ENCODE measurements around the gene INCENP. TPM values are rescaled to one million over a fixed set of nuclear protein-coding genes. Genes with fewer than 3 reads are reported as not detected.

INCENP gene
- polyA plus RNA-seq, 2 of the 4 experiments (the other 2 are of a cell fraction): 29.5 to 55.8 TPM

DNA sequence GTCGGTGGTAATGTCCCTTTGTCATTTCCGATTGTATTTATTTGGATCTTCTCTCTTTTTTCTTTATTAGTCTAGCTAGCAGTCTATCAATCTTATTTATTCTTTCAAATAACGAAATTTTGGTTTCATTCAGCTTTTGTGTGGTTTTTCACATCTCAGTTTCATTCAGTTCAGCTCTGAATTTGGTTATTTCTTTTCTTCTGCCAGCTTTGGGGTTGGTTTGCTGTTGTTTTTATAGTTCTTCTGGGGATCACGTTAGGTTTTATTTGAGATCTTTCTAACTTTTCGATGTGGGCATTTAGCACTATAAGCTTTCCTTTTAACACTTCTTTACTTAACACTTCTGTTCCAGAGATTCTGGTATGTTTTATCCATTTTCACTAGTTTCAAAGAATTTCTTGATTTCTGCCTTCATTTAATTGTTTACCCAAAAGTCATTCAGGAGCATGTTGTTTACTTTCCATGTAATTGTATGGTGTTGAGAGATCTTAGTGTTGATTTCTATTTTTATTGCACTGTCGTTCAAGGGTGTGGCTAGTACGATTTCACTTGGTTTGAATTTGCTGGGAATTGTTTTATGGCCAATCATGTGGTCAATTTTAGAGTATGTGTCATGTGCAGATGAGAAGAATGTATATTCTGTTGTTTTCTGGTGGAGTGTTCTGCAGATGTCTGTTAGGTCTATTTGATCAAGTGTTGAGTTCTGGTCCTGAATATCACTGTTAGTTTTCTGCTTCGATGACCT, 58.5 kb downstream of the INCENP start:
- ATAC-seq: no peak
- CTCF ChIA-PET: no interaction called here

GRCh38 chr11:62186195-62186594, 62.4 kb downstream of the INCENP start:
- DNase-seq (ENCODE audit: low read depth in 1 of 2, low spot score in 1 of 2) (no peak), FAIRE-seq (no peak), ATAC-seq (no peak)
- H3K4me2 ChIP-seq: no peak overlapping the region
- ChIA-PET CTCF (no interaction called here), POLR2A (no interaction called here)
- no peaks in the 10 kb centered on the region for H3K4me1 ChIP-seq
- H3K27ac ChIP-seq: no peak overlapping the region
- no peak overlapping the region for H3K4me3 ChIP-seq
- TF ChIP-seq, protein P1, sequence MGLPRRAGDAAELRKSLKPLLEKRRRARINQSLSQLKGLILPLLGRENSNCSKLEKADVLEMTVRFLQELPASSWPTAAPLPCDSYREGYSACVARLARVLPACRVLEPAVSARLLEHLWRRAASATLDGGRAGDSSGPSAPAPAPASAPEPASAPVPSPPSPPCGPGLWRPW (IDR thresholded peaks at IDR 0.05): no peak
- TF ChIP-seq POLR2A (IDR thresholded peaks at IDR 0.05; ENCODE audit: low read length): no peak
- TF ChIP-seq TFCP2L1 (CRISPR knock-in tag; IDR thresholded peaks at IDR 0.05): no peak
- no peak for TF ChIP-seq MAZ (IDR thresholded peaks at IDR 0.05; ENCODE audit: borderline replicate concordance, low read depth, low read length)
- WGBS (ENCODE audit: missing lambda C conversion rate): 10% methylated on average over 2 of the region's 2 CpGs
- H3K9me3 ChIP-seq: no peaks in the 10 kb centered on the region

More for the DNA sequence above, 58.5 kb downstream of the INCENP start:
- POLR2A ChIA-PET: no interaction called here
- DNase-seq (ENCODE audit: low read depth in 1 of 2, low spot score in 1 of 2) (no peak), FAIRE-seq (no peak)
- Histone ChIP-seq H3K9me3 (no peaks in the 10 kb centered on the region), H3K27ac (no peak overlapping the region), H3K4me1 (no peaks in the 10 kb centered on the region), H3K4me3 (no peak overlapping the region), H3K4me2 (no peak overlapping the region)
- 11% methylated on average over 8 of the region's 8 CpGs for WGBS (ENCODE audit: missing lambda C conversion rate)
- TF ChIP-seq CBX8 (IDR thresholded peaks at IDR 0.05): peak; percentile 75; the same call in 1 of the 2 replicates
- no peak for TF ChIP-seq HOXB5 (CRISPR knock-in tag; IDR thresholded peaks at IDR 0.05)
- no peak for TF ChIP-seq ESRRA (IDR thresholded peaks at IDR 0.05; ENCODE audit: borderline replicate concordance, low read length)
- TF ChIP-seq, protein P2, sequence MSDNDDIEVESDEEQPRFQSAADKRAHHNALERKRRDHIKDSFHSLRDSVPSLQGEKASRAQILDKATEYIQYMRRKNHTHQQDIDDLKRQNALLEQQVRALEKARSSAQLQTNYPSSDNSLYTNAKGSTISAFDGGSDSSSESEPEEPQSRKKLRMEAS (IDR thresholded peaks at IDR 0.05): no peak
- no peak for TF ChIP-seq CBX2 (IDR thresholded peaks at IDR 0.05; ENCODE audit: borderline replicate concordance, low read depth)
- 0 out of 2 replicates have a peak, but pooled peaks have one; percentile 17 for TF ChIP-seq PHF8 (IDR thresholded peaks at IDR 0.05; ENCODE audit: borderline replicate concordance, low read depth)
- no peak for TF ChIP-seq CTCF (IDR thresholded peaks at IDR 0.05)
- no peak for TF ChIP-seq ZNF302 (CRISPR knock-in tag; IDR thresholded peaks at IDR 0.05)
- TF ChIP-seq RNF2 (IDR thresholded peaks at IDR 0.05; ENCODE audit: borderline replicate concordance, low read depth): peak; percentile 77; the same call in 1 of the 2 replicates
- TF ChIP-seq, protein P3, sequence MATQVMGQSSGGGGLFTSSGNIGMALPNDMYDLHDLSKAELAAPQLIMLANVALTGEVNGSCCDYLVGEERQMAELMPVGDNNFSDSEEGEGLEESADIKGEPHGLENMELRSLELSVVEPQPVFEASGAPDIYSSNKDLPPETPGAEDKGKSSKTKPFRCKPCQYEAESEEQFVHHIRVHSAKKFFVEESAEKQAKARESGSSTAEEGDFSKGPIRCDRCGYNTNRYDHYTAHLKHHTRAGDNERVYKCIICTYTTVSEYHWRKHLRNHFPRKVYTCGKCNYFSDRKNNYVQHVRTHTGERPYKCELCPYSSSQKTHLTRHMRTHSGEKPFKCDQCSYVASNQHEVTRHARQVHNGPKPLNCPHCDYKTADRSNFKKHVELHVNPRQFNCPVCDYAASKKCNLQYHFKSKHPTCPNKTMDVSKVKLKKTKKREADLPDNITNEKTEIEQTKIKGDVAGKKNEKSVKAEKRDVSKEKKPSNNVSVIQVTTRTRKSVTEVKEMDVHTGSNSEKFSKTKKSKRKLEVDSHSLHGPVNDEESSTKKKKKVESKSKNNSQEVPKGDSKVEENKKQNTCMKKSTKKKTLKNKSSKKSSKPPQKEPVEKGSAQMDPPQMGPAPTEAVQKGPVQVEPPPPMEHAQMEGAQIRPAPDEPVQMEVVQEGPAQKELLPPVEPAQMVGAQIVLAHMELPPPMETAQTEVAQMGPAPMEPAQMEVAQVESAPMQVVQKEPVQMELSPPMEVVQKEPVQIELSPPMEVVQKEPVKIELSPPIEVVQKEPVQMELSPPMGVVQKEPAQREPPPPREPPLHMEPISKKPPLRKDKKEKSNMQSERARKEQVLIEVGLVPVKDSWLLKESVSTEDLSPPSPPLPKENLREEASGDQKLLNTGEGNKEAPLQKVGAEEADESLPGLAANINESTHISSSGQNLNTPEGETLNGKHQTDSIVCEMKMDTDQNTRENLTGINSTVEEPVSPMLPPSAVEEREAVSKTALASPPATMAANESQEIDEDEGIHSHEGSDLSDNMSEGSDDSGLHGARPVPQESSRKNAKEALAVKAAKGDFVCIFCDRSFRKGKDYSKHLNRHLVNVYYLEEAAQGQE (IDR thresholded peaks at IDR 0.05): no peak
- TF ChIP-seq BHLHE40 (IDR thresholded peaks at IDR 0.05; ENCODE audit: low read depth, low read length): no peak

DNA sequence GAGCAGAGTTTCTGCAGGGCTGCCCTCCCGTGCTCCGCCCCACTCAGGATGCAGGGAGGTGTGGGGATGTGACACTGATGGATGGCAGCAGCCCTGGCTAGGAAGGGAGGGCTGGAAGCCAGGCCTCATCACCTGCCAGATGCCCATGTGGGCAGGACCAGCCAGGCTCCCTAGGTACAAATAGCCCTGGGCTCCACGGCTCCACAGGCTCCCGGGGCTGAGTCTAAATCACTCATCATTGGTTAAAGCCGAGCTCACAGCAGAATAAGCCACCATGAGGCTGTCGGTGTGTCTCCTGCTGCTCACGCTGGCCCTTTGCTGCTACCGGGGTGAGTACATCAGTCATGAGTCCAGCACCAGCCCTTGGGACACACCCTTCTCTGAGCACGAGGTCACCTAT, 66.2 kb downstream of the INCENP start, which contains the start of gene SCGB1D1:
Gene SCGB1D1 (plus strand): TSS at position 206 of the 400 bp plus-strand sequence. CDS start 69 bp downstream, at position 275.
- H3K4me2 ChIP-seq: no peak within 1 kb of the TSS
- H3K4me3 ChIP-seq: no peak within 1 kb of the TSS
- no peaks in the 10 kb centered on the region for H3K4me1 ChIP-seq
- ChIA-PET POLR2A (no interaction called here), CTCF (interaction anchor here (0.6 to 2.2 kb wide), 5 partner anchors 13 to 493 kb away, joined by 3 to 8 read pairs (median 4); no protein-coding TSS in a partner anchor)
- no peaks in the 10 kb centered on the region for H3K9me3 ChIP-seq
- FAIRE-seq: no peak
- WGBS (ENCODE audit: missing lambda C conversion rate): 6% methylated on average over 9 of the region's 9 CpGs
- DNase-seq (ENCODE audit: low read depth in 1 of 2, low spot score in 1 of 2): no peak
- ATAC-seq: no peak
- H3K27ac ChIP-seq: no peak within 1 kb of the TSS
- TF ChIP-seq RARB (CRISPR knock-in tag; IDR thresholded peaks at IDR 0.05): no peak
- TF ChIP-seq NPAS2 (CRISPR knock-in tag; IDR thresholded peaks at IDR 0.05; ENCODE audit: borderline replicate concordance): no peak
- no peak for TF ChIP-seq POLR2A (IDR thresholded peaks at IDR 0.05; ENCODE audit: low read length)
- TF ChIP-seq, protein P3 (IDR thresholded peaks at IDR 0.05): no peak
- TF ChIP-seq EHMT2 (IDR thresholded peaks at IDR 0.05; ENCODE audit: low read depth): no peak
- no peak for TF ChIP-seq CBX8 (IDR thresholded peaks at IDR 0.05)
- TF ChIP-seq CTCF (IDR thresholded peaks at IDR 0.05): no peak
- no peak for TF ChIP-seq BHLHE40 (IDR thresholded peaks at IDR 0.05; ENCODE audit: low read depth, low read length)
